ENCODE measurements around the gene EFNA1. TPM values are rescaled to one million over a fixed set of nuclear protein-coding genes. Genes with fewer than 3 reads are reported as not detected.
A peak's percentile ranks its signal among the peaks of the same experiment; 100 is the strongest.

EFNA1 gene
- total and polyA plus RNA-seq, 2 of the 8 experiments (the other 6 are each of a cell fraction or from before 2014, with no cell fraction given) = 4.9 to 14.6 TPM

GRCh38 chr1:155080312-155081228, 47.1 kb upstream of the EFNA1 start:
- no peak overlapping the region for H2BK15ac ChIP-seq (ENCODE audit: low read length)
- no peak overlapping the region for H2AFZ ChIP-seq (ENCODE audit: low read length)
- H3K4me2 ChIP-seq (ENCODE audit: insufficient read depth in 1 of 2, low read depth in 2 of 2, low read length in 2 of 2) = peak overlapping the region; percentile 93 to 95
- ChIA-PET POLR2A (ENCODE audit: partially characterized antibody) (interaction anchor here (0.7 to 2.6 kb wide), 17 partner anchors 10 to 210 kb away, joined by 3 to 21 read pairs (median 3); partner anchors contain the start of genes ADAM15, EFNA4, KCNN3 and KRTCAP2), CTCF (ENCODE audit: partially characterized antibody) (interaction anchor here (0.8 to 33.9 kb wide), 5 partner anchors 10 to 92 kb away, joined by 3 to 907 read pairs (median 5); partner anchors contain the start of genes ADAM15 and EFNA4)
- H3K4me3 ChIP-seq (ENCODE audit: extremely low read depth in 1 of 4, insufficient read depth in 2 of 4, low read depth in 3 of 4, low read length in 4 of 4) = peak overlapping the region; percentile 57 to 77 (median 64)
- H3K14ac ChIP-seq (ENCODE audit: insufficient read length) = no peak overlapping the region
- peaks cover 0 to 16% of the 10 kb centered on the region in 2 experiments for H4K20me1 ChIP-seq (replicated peaks in 1 of 2; ENCODE audit: control insufficient read depth in 1 of 2, insufficient read depth in 2 of 2, low read length in 2 of 2)
- no peak overlapping the region for H3K9ac ChIP-seq (replicated peaks in 1 of 4; ENCODE audit: extremely low read depth in 1 of 4, low read depth in 3 of 4, low read length in 3 of 4)
- peaks cover 18% of the 10 kb centered on the region; the same call in 1 of the 2 replicates for H3K23me2 ChIP-seq (ENCODE audit: low read depth, low read length)
- peak overlapping the region; percentile 65 for H4K5ac ChIP-seq (ENCODE audit: insufficient read length, low read depth, low read length)
- H3K23ac ChIP-seq (ENCODE audit: insufficient read length) = no peak overlapping the region
- H3K4me1 ChIP-seq (replicated peaks in 1 of 4; ENCODE audit: control insufficient read depth in 3 of 4, insufficient read depth in 4 of 4, low read length in 3 of 4) = peaks cover 0 to 42% (median 20%) of the 10 kb centered on the region in 4 experiments; a peak in 6 of 7 replicates
- H3K27me3 ChIP-seq (replicated peaks in 1 of 4; ENCODE audit: control insufficient read depth in 3 of 4, extremely low read depth in 1 of 4, insufficient read depth in 3 of 4, low read length in 3 of 4) = peaks cover 49 to 67% (median 64%) of the 10 kb centered on the region in 4 experiments
- H3K79me2 ChIP-seq (ENCODE audit: control insufficient read depth in 1 of 2, insufficient read depth in 2 of 2, low read length in 2 of 2) = no peaks in the 10 kb centered on the region
- H2AK5ac ChIP-seq (ENCODE audit: low read depth, low read length) = no peak overlapping the region
- H3K18ac ChIP-seq (ENCODE audit: extremely low read depth, low read length) = peak overlapping the region; percentile 93
- WGBS, 2 experiments (ENCODE audit: extremely low coverage in 1 of 2, insufficient coverage in 1 of 2, insufficient read length in 1 of 2, insufficient replicate concordance in 2 of 2, low coverage in 1 of 2, low lambda C conversion rate in 2 of 2, missing lambda C conversion rate in 1 of 2) = 6% methylated on average over 24 of the region's 71 CpGs; no CpG with 5 or more reads in 1 of the 2 experiments
- peak overlapping the region; percentile 61 for H4K8ac ChIP-seq (ENCODE audit: extremely low read depth, insufficient read depth, low read length)
- no peak overlapping the region for H4K91ac ChIP-seq (replicated peaks; ENCODE audit: insufficient read length, low read length)
- no peak overlapping the region for H2BK20ac ChIP-seq (ENCODE audit: low read length)
- H3K36me3 ChIP-seq (ENCODE audit: control insufficient read depth in 2 of 4, insufficient read depth in 4 of 4, low read length in 3 of 4) = no peaks in the 10 kb centered on the region
- H3K56ac ChIP-seq (replicated peaks; ENCODE audit: insufficient read length, low read depth, low read length) = peak overlapping the region; percentile 37
- FAIRE-seq (no peak), DNase-seq (ENCODE audit: low read depth in 1 of 2, low spot score in 2 of 2) (peak in 1 of 2 experiments; percentile 93)
- H3K9me3 ChIP-seq (ENCODE audit: insufficient read depth in 2 of 2, low read depth in 1 of 2, low read length in 1 of 2) = no peaks in the 10 kb centered on the region
- H2BK120ac ChIP-seq (replicated peaks; ENCODE audit: low read depth, low read length) = no peak overlapping the region
- 0 out of 2 replicates have a peak overlapping the region, but pooled peaks have one; percentile 19 for H2BK12ac ChIP-seq (ENCODE audit: low read depth, low read length)
- H2BK5ac ChIP-seq (ENCODE audit: low read depth, low read length) = no peak overlapping the region; the same call in 1 of the 2 replicates
- no peak overlapping the region for H3K4ac ChIP-seq (replicated peaks; ENCODE audit: insufficient read length, low read depth, low read length)
- no peaks in the 10 kb centered on the region for H3K79me1 ChIP-seq (ENCODE audit: low read depth, low read length)
- no peak overlapping the region for H3K27ac ChIP-seq (ENCODE audit: low read depth, low read length)
- TF ChIP-seq ASH2L (IDR thresholded peaks at IDR 0.05; ENCODE audit: low read length) (peak; percentile 38), CREB1 (IDR thresholded peaks at IDR 0.05) (no peak; the same call in none of the 2 replicates), CBX8 (IDR thresholded peaks at IDR 0.05; ENCODE audit: borderline replicate concordance, low read depth, low read length) (no peak), KDM5A (IDR thresholded peaks at IDR 0.05; ENCODE audit: low read length) (no peak), MAX (IDR thresholded peaks at IDR 0.05) (peak; percentile 96), SP2 (IDR thresholded peaks at IDR 0.05; ENCODE audit: low read length) (no peak)

Data from H1 (cell line).